SK-N-SH (cell line): ENCODE data around the gene SURF4.

ENCODE experiments used
- EP300 ChIP-seq, 2 experiments: IDR thresholded peaks; 2 replicates each; pipeline versions ENCODE4 v1.4.0 to v1.6.1; 2012; ENCODE audit warnings: borderline replicate concordance in 1 of 2, low read depth in 1 of 2, low read length in 1 of 2
- MEF2A ChIP-seq: IDR thresholded peaks from 2 replicates; pipeline ENCODE4 v1.4.0; 2012; ENCODE audit warnings: low read depth, borderline replicate concordance
- POLR2AphosphoS5 ChIP-seq: IDR thresholded peaks from 2 replicates; pipeline ENCODE4 v1.6.1; 2012; ENCODE audit warnings: low read depth, low read length
- TF ChIP-seq, protein P1 (sequence below): fragments of 200-600 bp; sonication (generic); IDR thresholded peaks from 2 replicates; pipeline ENCODE4 v1.6.1; 2017; ENCODE audit warnings: antibody characterized with exemption, mild to moderate bottlenecking, moderate library complexity

DNA sequence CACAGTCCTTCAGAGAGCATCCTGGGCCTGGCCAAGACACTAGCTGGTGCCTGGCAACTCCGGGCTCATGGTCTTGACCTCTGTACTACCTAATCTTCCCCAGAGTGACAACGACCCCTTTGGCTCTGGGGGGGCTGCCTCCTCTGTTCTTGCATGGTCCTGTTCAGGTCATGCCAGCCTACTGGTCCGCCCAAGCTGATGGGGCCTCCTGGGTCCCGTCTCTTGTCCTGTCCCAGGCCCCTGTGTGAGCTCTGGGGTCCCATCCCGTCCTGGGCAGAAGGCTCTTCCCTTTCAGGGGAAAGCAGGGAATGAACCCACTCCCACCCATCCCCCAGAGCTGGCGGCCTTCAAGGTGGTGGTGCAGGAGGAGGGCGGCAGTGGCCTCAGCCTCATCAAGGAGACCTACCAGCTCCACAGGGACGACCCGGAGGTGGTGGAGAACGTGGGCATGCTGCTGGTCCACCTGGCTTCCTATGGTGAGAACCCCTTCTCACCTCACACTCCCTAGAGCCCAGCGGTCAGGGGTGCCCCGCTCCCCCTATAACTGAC, 28.7 kb upstream of the SURF4 start:
- no peak for TF ChIP-seq EP300 (IDR thresholded peaks at IDR 0.05; ENCODE audit: borderline replicate concordance in 1 of 2, low read depth in 1 of 2, low read length in 1 of 2)
- TF ChIP-seq, protein P1, sequence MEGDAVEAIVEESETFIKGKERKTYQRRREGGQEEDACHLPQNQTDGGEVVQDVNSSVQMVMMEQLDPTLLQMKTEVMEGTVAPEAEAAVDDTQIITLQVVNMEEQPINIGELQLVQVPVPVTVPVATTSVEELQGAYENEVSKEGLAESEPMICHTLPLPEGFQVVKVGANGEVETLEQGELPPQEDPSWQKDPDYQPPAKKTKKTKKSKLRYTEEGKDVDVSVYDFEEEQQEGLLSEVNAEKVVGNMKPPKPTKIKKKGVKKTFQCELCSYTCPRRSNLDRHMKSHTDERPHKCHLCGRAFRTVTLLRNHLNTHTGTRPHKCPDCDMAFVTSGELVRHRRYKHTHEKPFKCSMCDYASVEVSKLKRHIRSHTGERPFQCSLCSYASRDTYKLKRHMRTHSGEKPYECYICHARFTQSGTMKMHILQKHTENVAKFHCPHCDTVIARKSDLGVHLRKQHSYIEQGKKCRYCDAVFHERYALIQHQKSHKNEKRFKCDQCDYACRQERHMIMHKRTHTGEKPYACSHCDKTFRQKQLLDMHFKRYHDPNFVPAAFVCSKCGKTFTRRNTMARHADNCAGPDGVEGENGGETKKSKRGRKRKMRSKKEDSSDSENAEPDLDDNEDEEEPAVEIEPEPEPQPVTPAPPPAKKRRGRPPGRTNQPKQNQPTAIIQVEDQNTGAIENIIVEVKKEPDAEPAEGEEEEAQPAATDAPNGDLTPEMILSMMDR = no peak
- TF ChIP-seq MEF2A = no peak
- TF ChIP-seq POLR2AphosphoS5 = no peak
